ENCODE measurements around the gene PLCH2.

Gene PLCH2

GRCh38 chr1:2476061-2476999 is at the start of gene PLCH2:
Gene PLCH2, plus strand, starts transcription at chr1:2476289. Its CDS starts 300 bp downstream, at chr1:2476589.
- no peak within 1 kb of the TSS for H3K4me3 ChIP-seq (ENCODE audit: low read depth, low read length)
- no peaks in the 10 kb centered on the region for H3K36me3 ChIP-seq (replicated peaks)
- in situ Hi-C loops (cut with HindIII; ENCODE audit: low pct_ligation_motif_present, low sequenced_read_pairs), result no loop called here
- no peak for DNase-seq
- no peak for TF ChIP-seq CTCF (IDR thresholded peaks at IDR 0.05; ENCODE audit: low read depth, low read length, missing control alignments)
- no peak within 1 kb of the TSS for H3K27ac ChIP-seq
- no peaks in the 10 kb centered on the region for H3K27me3 ChIP-seq (replicated peaks)

GRCh38 chr1:2426540-2426939 is 49.5 kb upstream of the PLCH2 start:
- no peaks in the 10 kb centered on the region for H3K27me3 ChIP-seq (replicated peaks)
- H3K36me3 ChIP-seq (replicated peaks), result no peaks in the 10 kb centered on the region
- H3K27ac ChIP-seq, result no peak overlapping the region
- no peak for DNase-seq
- in situ Hi-C loops (cut with HindIII; ENCODE audit: low pct_ligation_motif_present, low sequenced_read_pairs), result no loop called here
- TF ChIP-seq CTCF (IDR thresholded peaks at IDR 0.05; ENCODE audit: low read depth, low read length, missing control alignments), result no peak
- H3K4me3 ChIP-seq (ENCODE audit: low read depth, low read length), result no peak overlapping the region

GRCh38 chr1:2427051-2427450 is 49.0 kb upstream of the PLCH2 start:
- no peak for DNase-seq
- H3K27me3 ChIP-seq (replicated peaks), result no peaks in the 10 kb centered on the region
- no peak for TF ChIP-seq CTCF (IDR thresholded peaks at IDR 0.05; ENCODE audit: low read depth, low read length, missing control alignments)
- H3K27ac ChIP-seq, result no peak overlapping the region
- in situ Hi-C loops (cut with HindIII; ENCODE audit: low pct_ligation_motif_present, low sequenced_read_pairs), result no loop called here
- no peak overlapping the region for H3K4me3 ChIP-seq (ENCODE audit: low read depth, low read length)
- H3K36me3 ChIP-seq (replicated peaks), result no peaks in the 10 kb centered on the region

GRCh38 chr1:2427976-2428375 is 48.1 kb upstream of the PLCH2 start:
- H3K27ac ChIP-seq, result no peak overlapping the region
- no peak for TF ChIP-seq CTCF (IDR thresholded peaks at IDR 0.05; ENCODE audit: low read depth, low read length, missing control alignments)
- H3K4me3 ChIP-seq (ENCODE audit: low read depth, low read length), result no peak overlapping the region
- DNase-seq, result no peak
- in situ Hi-C loops (cut with HindIII; ENCODE audit: low pct_ligation_motif_present, low sequenced_read_pairs), result no loop called here
- peaks cover 9% of the 10 kb centered on the region for H3K27me3 ChIP-seq (replicated peaks)
- H3K36me3 ChIP-seq (replicated peaks), result no peaks in the 10 kb centered on the region

- Histone ChIP-seq H3K36me3 (replicated peaks) (no peaks in the 10 kb centered on the region), H3K27ac (no peak overlapping the region), H3K4me3 (ENCODE audit: low read depth, low read length) (no peak overlapping the region), H3K27me3 (replicated peaks) (peaks cover 14% of the 10 kb centered on the region)
- in situ Hi-C loops (cut with HindIII; ENCODE audit: low pct_ligation_motif_present, low sequenced_read_pairs), result no loop called here
- DNase-seq, result no peak
- no peak for TF ChIP-seq CTCF (IDR thresholded peaks at IDR 0.05; ENCODE audit: low read depth, low read length, missing control alignments)
Observed at GRCh38 chr1:2428490-2428889, 47.6 kb upstream of the PLCH2 start.
